Endothelial cell of umbilical vein (primary cell): ENCODE measurements around the gene CNTNAP1. TPM values are rescaled to one million over a fixed set of nuclear protein-coding genes. Genes with fewer than 3 reads are reported as not detected.

Experiments
- BruUV-seq: library from RNA; stranded (reverse); fragments of 400-500 nt; replicated peaks from 2 replicates; lab custom pipeline; 2021; lab: Mats Ljungman, UMichigan
- CTCF ChIA-PET: fragments of 300-600, 350-600 bp; sonication (Branson Sonifier 250); formaldehyde crosslinking; loops from one replicate; lab custom pipeline; 2021; ENCODE audit warnings: antibody characterized with exemption, inconsistent platforms; lab: Charles Lee
- POLR2A ChIA-PET: fragments of 300-600, 350-600 bp; sonication (Branson Sonifier 250); formaldehyde crosslinking; loops from one replicate; lab custom pipeline; 2021; ENCODE audit warnings: antibody characterized with exemption, inconsistent platforms; lab: Charles Lee
- DNase-seq: peaks from one replicate; pipeline ENCODE4 v3.0.0-alpha.2; 2011; ENCODE audit warnings: low read depth, low spot score
- FAIRE-seq: peaks from 2 replicates; lab custom pipeline; 2011; peaks lifted over from hg19 to GRCh38; lab: Jason Lieb, UNC
- H2AFZ ChIP-seq: 2 replicates; pipeline ENCODE4 v1.6.0; 2012; ENCODE audit warnings: low read depth, low read length, control low read depth, inconsistent platforms
- H3K27ac ChIP-seq: 2 replicates; pipeline ENCODE4 v1.5.1; 2011; ENCODE audit warnings: low read depth, mild to moderate bottlenecking, control low read depth, low read length, moderate library complexity; ENCODE audit not compliant: insufficient read depth
- H3K27me3 ChIP-seq, 2 experiments: 2 replicates each; pipeline versions ENCODE4 v1.6.0 to v1.6.1; 2011; ENCODE audit warnings: low read length in 2 of 2, mixed read lengths in 1 of 2; ENCODE audit not compliant: control insufficient read depth in 2 of 2, insufficient read depth in 2 of 2
- H3K36me3 ChIP-seq, 2 experiments: 2 replicates in 1 of 2; 3 replicates in 1 of 2; pipeline ENCODE4 v1.5.1; 2011; ENCODE audit warnings: low read length in 2 of 2, mild to moderate bottlenecking in 1 of 2, moderate library complexity in 1 of 2; ENCODE audit not compliant: control insufficient read depth in 2 of 2, insufficient read depth in 2 of 2; ENCODE audit errors: extremely low read depth in 1 of 2
- H3K4me1 ChIP-seq: 3 replicates; pipeline ENCODE4 v1.5.1; 2011; ENCODE audit warnings: mild to moderate bottlenecking, low read length; ENCODE audit not compliant: control insufficient read depth, insufficient read depth; ENCODE audit errors: extremely low read depth
- H3K4me2 ChIP-seq: 2 replicates; pipeline ENCODE4 v1.6.1; 2011; ENCODE audit warnings: low read length, control low read depth, mixed read lengths; ENCODE audit not compliant: insufficient read depth
- H3K4me3 ChIP-seq, 3 experiments: fragments of 200-600 bp in 1 of 3; sonication (generic), shearing (Covaris generic) in 1 of 3; replicated peaks in 1 of 3; 2 replicates each; pipeline ENCODE4 v1.5.1; 2011 to 2016; ENCODE audit warnings: control low read depth in 3 of 3, low read length in 3 of 3, mild to moderate bottlenecking in 2 of 3, inconsistent platforms in 1 of 3, low read depth in 1 of 3, moderate library complexity in 1 of 3; ENCODE audit not compliant: insufficient read depth in 1 of 3
- H3K79me2 ChIP-seq: 2 replicates; pipeline ENCODE4 v1.6.0; 2012; ENCODE audit warnings: low read length, inconsistent platforms; ENCODE audit not compliant: control insufficient read depth, insufficient read depth
- H3K9ac ChIP-seq: replicated peaks from 2 replicates; pipeline ENCODE3; 2011; ENCODE audit warnings: low read length, control low read depth; ENCODE audit not compliant: insufficient read depth; ENCODE audit errors: extremely low read depth
- H3K9me1 ChIP-seq: replicated peaks from 3 replicates; pipeline ENCODE4 v1.6.0; 2011; ENCODE audit warnings: mild to moderate bottlenecking, low read length; ENCODE audit not compliant: control insufficient read depth, insufficient read depth; ENCODE audit errors: extremely low read depth
- H3K9me3 ChIP-seq: replicated peaks from 2 replicates; pipeline ENCODE4 v1.5.1; 2012; ENCODE audit warnings: low read length, inconsistent platforms; ENCODE audit not compliant: control insufficient read depth, insufficient read depth
- H4K20me1 ChIP-seq: replicated peaks from 2 replicates; pipeline ENCODE3; 2011; ENCODE audit warnings: mild to moderate bottlenecking, low read length; ENCODE audit not compliant: control insufficient read depth, insufficient read depth; ENCODE audit errors: extremely low read depth
- CTCF ChIP-seq, 2 donors: IDR thresholded peaks; 1 replicate in 1 of 2; 2 replicates in 1 of 2; pipeline ENCODE4 v1.5.1; 2011; ENCODE audit warnings: low read length in 2 of 2, mild to moderate bottlenecking in 2 of 2, moderate library complexity in 2 of 2, control low read depth in 1 of 2, inconsistent platforms in 1 of 2, low read depth in 1 of 2; ENCODE audit not compliant: insufficient read depth in 1 of 2; ENCODE audit errors: extremely low read depth in 1 of 2
- EZH2 ChIP-seq: IDR thresholded peaks from 2 replicates; pipeline ENCODE4 v1.6.1; 2012; ENCODE audit warnings: borderline replicate concordance, low read depth, mild to moderate bottlenecking, moderate library complexity, low read length, inconsistent platforms; ENCODE audit not compliant: severe bottlenecking
- FOS ChIP-seq: IDR thresholded peaks from 2 replicates; pipeline ENCODE4 v1.6.1; 2011; ENCODE audit warnings: mild to moderate bottlenecking, low read length, moderate library complexity, borderline replicate concordance; ENCODE audit not compliant: insufficient read depth
- GATA2 ChIP-seq: IDR thresholded peaks from 2 replicates; pipeline ENCODE4 v1.7.0; 2011; ENCODE audit warnings: low read depth, mild to moderate bottlenecking, moderate library complexity, mixed read lengths, low read length; ENCODE audit not compliant: insufficient read length, insufficient read depth
- JUN ChIP-seq: IDR thresholded peaks from 2 replicates; pipeline ENCODE4 v1.6.1; 2011; ENCODE audit warnings: borderline replicate concordance, low read depth; ENCODE audit not compliant: insufficient read length, insufficient read depth
- MAX ChIP-seq: IDR thresholded peaks from 2 replicates; pipeline ENCODE4 v1.6.1; 2011; ENCODE audit not compliant: insufficient read depth, insufficient read length
- MYC ChIP-seq: IDR thresholded peaks from one replicate; pipeline ENCODE4 v1.6.1; 2011; ENCODE audit warnings: mild to moderate bottlenecking, low read depth, low read length
- POLR2A ChIP-seq: IDR thresholded peaks from 2 replicates; pipeline ENCODE4 v1.6.1; 2012; ENCODE audit warnings: low read depth, mild to moderate bottlenecking, control low read depth, low read length
- POLR2AphosphoS5 ChIP-seq: IDR thresholded peaks from 2 replicates; pipeline ENCODE4 v1.6.1; 2012; ENCODE audit warnings: low read depth, mild to moderate bottlenecking, control low read depth, low read length, moderate library complexity; ENCODE audit not compliant: insufficient read depth
- dilution Hi-C: fragments of 300-500 bp; cut with MboI; formaldehyde crosslinking; loops from one replicate; pipeline ENCODE4 v1.15.0; 2019; ENCODE audit warnings: low sequenced_read_pairs; ENCODE audit not compliant: extremely low pct_ligation_motif_present
- intact Hi-C: fragments of 100-400 bp; cut with micrococcal nuclease; formaldehyde crosslinking; loops from one replicate; pipeline ENCODE4 v1.10.0; 2022
- polyA plus RNA-seq, 4 experiments: library from polyadenylated mRNA; depleted of rRNA in 3 of 4; stranded (reverse) in 3 of 4; unstranded in 1 of 4; fragments of >200 nt; gene quantifications; 2 replicates each; pipeline versions ENCODE4 v1.2.1 to v1.2.3, GENCODE V29; 2011 to 2012; ENCODE audit warnings: missing spikeins in 1 of 4
- total RNA-seq: library from RNA; stranded (reverse); gene quantifications from 2 replicates; pipeline ENCODE4 v1.2.3, GENCODE V29; 2021

Gene CNTNAP1
- total and polyA plus RNA-seq, 2 donors (not counting 3 experiments of a cell fraction or from before 2014, with no cell fraction given): 26.3 to 44.8 TPM

- no peak for DNase-seq
- TF ChIP-seq GATA2 (no peak), FOS (no peak), EZH2 (no peak), CTCF (IDR thresholded peaks at IDR 0.05; ENCODE audit: extremely low read depth in 1 of 2, insufficient read depth in 1 of 2, low read depth in 1 of 2, low read length in 2 of 2) (no peak), POLR2AphosphoS5 (no peak), POLR2A (no peak), MAX (no peak), MYC (no peak), JUN (no peak)
- Histone ChIP-seq H3K27me3 (no peaks in the 10 kb centered on the region), H3K79me2 (no peaks in the 10 kb centered on the region), H3K4me3 (no peak overlapping the region), H3K27ac (no peak overlapping the region), H4K20me1 (no peaks in the 10 kb centered on the region), H3K4me1 (no peaks in the 10 kb centered on the region), H3K36me3 (peaks cover 13 to 54% of the 10 kb centered on the region in 2 experiments), H3K9me3 (no peaks in the 10 kb centered on the region), H3K4me2 (no peak overlapping the region), H2AFZ (no peak overlapping the region), H3K9ac (no peak overlapping the region), H3K9me1 (no peaks in the 10 kb centered on the region)
- ChIA-PET CTCF (interaction anchor here (0.9 to 1.4 kb wide), 2 partner anchors 127 to 224 kb away, joined by 3 to 4 read pairs; no protein-coding TSS in a partner anchor), POLR2A (no interaction called here)
- dilution Hi-C loops (no loop called here), intact Hi-C loops (no loop called here)
- FAIRE-seq: no peak
- BruUV-seq: no TSS peak
These were observed 22.6 kb downstream of the CNTNAP1 start for GRCh38 chr17:42704837-42705494.
